DND-41 (cell line): ENCODE results near the gene SLC6A17.

Experiments
- CTCF ChIP-seq: IDR thresholded peaks from 2 replicates; pipeline ENCODE4 v1.5.1; 2012; ENCODE audit warnings: borderline replicate concordance, low read length, moderate library complexity, mild to moderate bottlenecking; ENCODE audit not compliant: poor library complexity, severe bottlenecking; ENCODE audit errors: extremely low read depth
- EZH2 ChIP-seq: IDR thresholded peaks from 3 replicates; pipeline ENCODE4 v1.6.1; 2012; ENCODE audit warnings: borderline replicate concordance, low read depth, mild to moderate bottlenecking, moderate library complexity, low read length, inconsistent platforms; ENCODE audit not compliant: severe bottlenecking

DNA sequence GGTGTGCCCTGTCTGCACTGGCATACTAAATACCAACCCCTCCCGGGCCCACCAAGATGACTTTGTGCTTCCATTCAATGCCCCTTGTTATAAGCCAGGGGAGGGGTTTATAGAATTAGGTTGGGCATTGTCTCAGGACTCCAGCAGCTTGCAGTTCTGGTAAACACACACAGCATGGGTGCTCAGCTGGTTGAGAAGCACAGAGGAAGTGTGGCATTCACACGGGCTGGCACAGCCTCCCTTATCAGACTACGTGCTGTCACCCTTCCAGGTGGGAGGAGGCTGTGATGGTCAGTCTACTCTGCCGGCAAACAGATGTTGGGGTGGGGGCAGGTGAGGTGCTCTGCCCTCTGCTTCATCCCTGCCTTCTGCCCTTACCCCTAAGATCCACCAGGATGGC, 15.0 kb upstream of the SLC6A17 start:
- no peak for TF ChIP-seq EZH2
- no peak for TF ChIP-seq CTCF
